HL-60 (cell line): ENCODE data around the gene ARHGAP24.

ENCODE experiments used
- CTCF ChIP-seq: IDR thresholded peaks from one replicate; pipeline ENCODE4 v1.5.1; 2011; ENCODE audit warnings: low read length, control low read depth, inconsistent platforms; ENCODE audit not compliant: insufficient read depth
- POLR2AphosphoS5 ChIP-seq: IDR thresholded peaks from 2 replicates; pipeline ENCODE4 v1.6.1; 2012; ENCODE audit warnings: low read depth

GRCh38 chr4:85697854-85698253 lies 222.9 kb downstream of the ARHGAP24 start:
- no peak for TF ChIP-seq POLR2AphosphoS5
- no peak for TF ChIP-seq CTCF
